ENCODE measurements around the gene ECEL1.
"Not testable (repeated sequence)": the region's sequence is repeated elsewhere in the genome, so short reads cannot be mapped to it uniquely, and the experiment has no call there.

The ECEL1 gene

DNA sequence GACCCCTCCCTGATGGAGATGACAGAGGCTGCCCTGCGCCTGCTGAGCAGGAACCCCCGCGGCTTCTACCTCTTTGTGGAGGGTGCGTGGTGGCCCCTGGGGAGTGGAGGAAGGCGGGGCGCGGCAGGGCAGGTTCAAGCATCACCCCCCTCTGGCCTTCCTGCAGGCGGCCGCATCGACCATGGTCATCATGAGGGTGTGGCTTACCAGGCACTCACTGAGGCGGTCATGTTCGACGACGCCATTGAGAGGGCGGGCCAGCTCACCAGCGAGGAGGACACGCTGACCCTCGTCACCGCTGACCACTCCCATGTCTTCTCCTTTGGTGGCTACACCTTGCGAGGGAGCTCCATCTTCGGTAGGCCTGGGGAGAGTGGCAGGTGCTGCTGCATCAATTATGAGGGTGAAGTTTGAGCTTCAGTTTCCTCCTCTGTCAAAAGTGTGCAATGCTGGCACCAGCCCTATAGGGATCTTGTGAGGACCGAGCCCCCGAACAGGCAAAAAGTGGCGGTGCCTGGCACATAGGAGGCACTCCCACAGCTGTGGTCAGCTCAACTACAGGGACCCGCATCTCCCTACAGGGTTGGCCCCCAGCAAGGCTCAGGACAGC, 29.5 kb downstream of the ECEL1 start:
- DNase-seq: no peak

DNA sequence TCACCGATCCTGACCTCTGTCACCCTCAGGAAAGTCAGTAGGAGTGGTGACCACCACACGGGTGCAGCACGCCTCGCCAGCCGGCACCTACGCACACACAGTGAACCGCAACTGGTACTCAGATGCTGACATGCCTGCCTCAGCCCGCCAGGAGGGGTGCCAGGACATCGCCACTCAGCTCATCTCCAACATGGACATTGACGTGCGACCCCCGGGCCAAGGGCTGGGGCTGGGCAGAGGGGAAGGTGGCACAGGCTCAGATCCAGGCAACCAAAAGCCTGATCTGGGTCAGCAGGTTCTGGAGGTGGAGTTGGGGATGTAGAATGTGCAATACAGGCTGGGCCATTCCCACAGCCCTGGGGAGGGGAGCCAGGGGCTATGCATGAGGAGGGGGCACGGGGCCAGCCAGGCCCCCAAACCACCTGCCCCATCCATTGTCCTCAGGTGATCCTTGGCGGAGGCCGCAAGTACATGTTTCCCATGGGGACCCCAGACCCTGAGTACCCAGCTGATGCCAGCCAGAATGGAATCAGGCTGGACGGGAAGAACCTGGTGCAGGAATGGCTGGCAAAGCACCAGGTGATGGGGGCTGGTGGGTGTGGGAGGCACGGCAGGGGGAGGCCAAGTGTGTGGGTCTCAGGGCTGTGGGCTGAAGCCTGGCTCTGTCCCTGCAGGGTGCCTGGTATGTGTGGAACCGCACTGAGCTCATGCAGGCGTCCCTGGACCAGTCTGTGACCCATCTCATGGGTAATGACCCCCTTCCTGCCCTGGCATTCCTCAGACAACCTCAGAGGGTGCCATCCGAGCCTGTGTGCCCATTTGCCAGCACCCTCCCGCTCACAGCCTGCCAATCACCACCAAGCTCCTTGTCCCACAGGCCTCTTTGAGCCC, 30.3 kb downstream of the ECEL1 start:
- no peak for DNase-seq

DNA sequence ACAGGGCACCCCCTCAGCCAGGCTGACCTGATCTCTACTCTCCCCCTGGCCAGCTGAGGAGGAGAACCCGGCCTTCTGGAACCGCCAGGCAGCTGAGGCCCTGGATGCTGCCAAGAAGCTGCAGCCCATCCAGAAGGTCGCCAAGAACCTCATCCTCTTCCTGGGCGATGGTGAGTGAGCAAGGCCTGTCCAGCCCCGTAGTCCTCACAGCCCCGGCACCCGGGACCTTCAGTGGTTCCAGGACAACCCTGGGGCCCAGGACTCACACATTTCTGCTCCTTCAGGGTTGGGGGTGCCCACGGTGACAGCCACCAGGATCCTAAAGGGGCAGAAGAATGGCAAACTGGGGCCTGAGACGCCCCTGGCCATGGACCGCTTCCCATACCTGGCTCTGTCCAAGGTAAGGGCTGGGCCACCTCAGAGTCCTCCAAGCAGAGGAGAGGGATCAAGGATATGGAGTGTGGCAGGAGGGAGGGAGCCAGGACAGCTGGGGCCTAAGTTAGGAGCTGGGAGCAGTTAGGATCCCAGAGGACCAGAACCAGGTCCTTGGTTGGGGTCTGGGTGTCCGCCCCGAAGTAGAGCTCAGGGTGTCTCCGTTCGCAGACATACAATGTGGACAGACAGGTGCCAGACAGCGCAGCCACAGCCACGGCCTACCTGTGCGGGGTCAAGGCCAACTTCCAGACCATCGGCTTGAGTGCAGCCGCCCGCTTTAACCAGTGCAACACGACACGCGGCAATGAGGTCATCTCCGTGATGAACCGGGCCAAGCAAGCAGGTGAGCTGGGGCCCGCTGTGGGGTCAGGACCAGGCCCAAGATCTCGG, 31.1 kb downstream of the ECEL1 start:
- DNase-seq: no peak

DNA sequence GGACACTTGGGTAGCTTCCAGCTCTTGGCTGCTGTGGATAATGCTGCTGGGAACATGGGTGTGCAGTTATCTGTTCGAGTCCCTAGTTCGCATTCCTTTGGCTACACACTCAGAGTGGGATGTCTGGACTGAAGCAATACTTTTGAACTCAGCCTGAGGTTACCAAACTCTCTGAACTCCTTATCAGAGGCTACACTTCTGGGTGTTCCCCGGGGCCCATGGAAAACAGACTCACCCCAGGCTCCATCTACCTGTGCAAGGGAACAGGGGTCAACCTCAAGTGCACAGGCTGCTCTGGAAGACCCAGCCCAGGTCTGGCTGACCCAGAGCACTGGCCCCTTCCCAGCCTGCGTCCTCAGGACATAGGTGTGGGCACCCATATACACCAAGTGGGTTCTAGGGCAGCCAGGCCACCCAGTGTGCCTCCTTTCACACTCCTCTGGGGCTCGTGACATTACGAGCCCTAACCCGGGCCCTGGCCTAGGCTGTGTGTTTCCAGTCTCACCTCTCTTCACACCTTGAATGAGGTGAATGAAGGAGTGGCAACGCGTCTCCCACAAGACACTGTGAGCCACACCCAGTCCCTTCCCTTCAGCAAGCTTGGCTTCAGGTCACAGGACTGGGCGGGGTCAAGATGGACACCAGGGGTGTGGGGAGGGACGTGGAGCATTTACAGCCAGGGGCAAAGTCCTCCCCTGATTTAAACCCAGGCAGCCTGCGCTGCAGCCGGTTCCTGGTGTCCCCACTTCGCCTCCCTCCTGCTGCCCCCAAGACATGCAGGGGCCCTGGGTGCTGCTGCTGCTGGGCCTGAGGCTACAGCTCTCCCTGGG, 32.0 kb downstream of the ECEL1 start, which contains the start of gene ALPI:
Gene ALPI, plus strand, starts transcription at position 728 of the 830 bp plus-strand sequence. Its CDS starts 47 bp downstream, at position 775.
- no peak for DNase-seq

DNA sequence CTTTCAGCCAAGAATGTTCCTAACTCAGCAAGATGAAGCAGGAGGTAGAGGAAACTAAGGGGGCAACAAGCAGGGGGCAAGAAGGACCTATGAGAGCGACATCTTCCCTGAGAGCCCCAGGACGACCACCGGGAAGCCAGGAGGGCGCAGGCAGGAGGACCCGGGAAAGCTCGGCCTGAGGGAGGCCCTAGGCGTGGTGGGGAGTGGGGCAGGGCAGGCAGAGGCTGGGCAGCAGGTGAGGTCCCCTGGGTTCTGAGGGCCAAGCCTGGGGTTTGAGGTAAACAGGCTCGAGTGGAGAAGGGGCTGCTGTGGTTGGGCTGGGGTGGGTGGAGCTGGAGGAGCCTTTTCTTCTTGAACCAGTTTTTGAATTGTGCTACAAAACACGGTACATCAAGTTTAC, 33.0 kb downstream of the ECEL1 start:
- no peak for DNase-seq

DNA sequence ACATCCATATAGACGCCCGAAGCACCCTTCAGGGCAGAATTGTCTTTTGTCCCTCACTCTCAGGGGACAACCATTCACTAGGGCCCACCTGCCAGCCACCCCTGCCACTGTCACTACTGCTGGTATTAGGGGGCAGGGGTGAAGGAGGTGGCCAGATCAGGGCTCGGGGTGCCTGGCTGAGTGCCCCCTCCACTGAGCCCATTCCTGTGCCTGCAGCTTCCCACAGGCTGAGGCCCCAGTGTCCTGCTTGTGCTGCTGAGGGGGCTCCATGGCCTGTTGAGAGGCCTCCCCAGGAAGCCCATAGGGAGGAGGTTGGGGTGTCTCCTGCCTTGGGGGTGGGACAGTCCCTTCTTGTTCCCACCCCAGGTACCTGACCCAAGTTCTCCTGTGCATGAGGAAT, 36.0 kb downstream of the ECEL1 start:
- DNase-seq: not testable (repeated sequence)

DNA sequence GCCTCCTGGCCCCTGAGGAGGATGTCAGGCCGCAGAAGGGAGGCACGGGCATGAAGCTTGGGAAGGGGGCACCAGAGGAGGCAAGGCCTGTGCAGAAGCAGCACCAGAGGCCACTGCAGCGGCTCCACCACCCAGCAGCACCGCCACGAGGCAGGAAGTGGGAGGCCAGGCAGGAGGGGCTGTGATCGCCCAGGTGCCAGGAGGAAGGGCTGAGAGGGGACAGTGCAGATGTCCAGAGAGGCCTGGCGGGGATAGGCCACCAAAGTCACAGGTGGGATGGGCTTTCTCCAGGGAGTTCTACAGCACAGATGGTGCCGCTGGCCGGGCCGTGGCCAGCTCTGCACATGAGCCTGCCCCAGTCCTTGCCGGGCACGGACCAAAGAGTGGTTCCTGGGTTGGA, 37.7 kb downstream of the ECEL1 start:
- peak; percentile 5 for DNase-seq

DNA sequence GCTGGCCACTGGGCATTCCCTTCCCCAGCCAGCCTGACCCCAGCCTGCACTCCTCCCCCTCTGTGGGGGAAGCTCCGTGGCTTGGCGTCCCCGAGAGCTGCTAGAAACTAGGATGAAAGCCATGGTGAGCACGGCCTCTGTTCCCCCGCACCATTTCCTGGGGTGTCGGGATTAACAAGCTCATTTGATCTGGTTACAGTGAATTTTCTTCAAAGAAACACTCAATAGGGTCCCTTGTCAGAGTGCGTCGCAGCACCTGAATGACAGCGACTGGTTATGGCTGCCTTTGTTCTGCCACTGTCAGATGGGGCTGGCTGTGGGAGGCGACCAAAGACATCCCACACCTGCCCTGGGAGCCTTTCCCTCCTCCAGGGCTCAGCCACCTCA, 39.3 kb downstream of the ECEL1 start:
- no peak for DNase-seq

DNA sequence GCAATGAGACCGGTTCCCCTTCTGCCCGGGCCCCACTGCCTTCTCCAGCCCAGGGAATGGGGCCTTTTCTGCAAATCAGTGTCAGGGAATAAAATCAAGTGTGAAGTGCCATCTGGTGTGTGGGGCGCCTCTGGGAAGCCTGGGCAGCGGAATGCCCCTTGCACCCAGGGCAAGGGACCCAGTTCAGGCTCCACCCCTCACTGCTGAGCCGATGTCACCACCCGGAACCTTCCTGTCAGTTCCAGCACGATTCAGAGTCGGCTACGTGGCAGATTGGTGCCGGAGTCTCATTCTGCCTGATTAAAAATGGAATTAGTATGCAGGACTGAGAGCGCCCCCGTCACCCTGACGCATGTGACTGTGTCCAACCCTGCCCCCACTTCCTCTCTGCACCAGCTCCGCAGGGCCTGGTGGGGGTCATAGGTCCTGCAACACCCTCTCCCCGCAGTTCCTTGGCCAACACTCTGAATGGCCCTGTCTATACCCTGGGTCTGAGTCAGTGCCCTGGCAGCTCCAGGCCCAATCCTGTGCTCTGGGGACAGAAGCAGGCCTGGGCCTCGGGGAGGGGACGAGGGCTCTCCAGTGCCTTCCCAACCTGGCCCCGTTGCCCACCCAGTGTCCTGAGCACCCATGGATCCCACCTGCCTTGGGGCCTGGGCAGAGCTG, 39.9 kb downstream of the ECEL1 start:
- no peak for DNase-seq

DNA sequence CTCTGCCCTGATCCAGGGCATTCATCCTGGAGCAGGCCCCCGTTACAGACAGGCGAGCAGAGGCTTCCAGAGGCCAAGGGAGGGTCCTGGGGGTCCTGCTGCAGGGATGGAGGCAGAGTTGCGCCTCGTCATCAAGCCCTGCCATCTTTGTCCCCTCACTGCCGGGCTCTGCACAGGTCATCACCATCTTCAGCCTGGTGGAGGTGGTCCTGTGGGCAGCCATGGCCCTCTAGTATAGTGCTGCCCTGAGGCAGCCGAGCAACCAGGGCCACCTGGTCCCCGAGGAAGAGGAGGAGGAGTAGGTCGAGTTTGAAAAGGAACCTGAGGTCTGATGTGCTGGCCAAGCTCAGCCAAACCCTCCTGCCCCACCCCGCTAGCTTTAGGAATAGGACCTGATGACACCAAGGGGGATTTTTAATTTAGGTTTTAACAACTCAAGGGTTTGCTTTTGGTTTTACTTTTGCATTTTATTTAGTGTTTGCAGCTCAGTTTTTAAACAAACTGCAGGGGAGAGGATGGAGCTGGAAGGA, 40.5 kb downstream of the ECEL1 start:
- DNase-seq: no peak

DNA sequence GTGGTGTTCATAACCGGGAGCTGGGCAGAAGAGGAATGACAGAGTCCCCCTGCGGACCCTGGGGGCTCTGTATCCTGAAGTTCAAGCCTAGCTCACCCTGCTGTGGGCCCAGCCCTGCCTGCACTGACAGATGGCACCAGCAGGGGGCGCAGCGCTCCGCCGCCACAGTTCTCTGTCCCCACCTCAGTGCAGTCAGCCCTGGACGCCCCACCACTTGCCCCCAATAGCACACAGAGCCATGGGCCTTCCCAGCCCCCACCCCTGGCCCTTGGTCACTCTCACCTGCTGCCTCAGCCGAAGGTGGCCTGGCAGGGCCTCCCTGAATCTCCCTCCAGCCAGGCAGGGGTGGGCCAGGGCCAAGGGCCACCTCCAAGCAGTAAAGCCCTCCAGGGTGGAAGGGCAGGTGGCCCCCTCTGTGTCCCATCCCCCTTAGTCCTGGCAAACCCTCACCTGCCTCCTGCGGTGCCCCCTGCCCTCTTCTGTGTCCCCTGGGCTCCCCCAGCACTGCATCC, 41.3 kb downstream of the ECEL1 start:
- DNase-seq: not testable (repeated sequence)

DNA sequence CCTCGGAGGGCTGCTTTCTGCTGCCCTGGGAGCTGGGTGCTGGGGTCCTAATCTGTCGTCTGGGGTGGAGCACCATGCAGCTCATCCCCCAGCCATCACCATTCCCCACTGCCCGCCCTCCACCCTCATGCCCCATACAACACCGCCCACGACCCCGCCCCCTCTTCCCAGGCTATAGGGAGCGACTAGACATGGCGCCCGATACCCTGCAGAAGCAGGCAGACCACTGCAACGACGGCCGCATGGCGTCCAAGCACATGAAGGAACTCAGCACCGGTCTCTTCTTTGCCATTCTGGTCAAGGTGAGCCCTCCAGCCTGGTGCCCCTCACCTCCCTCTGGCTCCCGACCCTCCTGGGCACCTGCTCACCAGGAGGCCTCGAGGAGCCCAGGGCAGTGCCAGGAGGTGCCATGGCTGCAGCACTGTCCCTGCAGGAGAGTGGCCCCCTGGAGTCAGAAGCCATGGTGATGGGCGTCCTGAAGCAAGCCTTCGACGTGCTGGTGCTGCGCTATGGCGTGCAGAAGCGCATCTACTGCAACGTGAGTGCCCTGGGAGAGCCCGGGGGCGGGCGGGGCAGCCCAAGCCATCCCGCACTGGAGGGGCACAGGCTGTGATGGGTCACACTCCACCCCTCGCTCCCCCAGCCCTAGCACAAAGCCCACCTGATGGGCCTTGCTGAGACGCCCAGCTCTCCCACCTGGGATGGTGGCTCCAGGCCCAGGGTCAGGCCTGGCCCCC, 42.3 kb downstream of the ECEL1 start:
- DNase-seq: not testable (repeated sequence)

DNA sequence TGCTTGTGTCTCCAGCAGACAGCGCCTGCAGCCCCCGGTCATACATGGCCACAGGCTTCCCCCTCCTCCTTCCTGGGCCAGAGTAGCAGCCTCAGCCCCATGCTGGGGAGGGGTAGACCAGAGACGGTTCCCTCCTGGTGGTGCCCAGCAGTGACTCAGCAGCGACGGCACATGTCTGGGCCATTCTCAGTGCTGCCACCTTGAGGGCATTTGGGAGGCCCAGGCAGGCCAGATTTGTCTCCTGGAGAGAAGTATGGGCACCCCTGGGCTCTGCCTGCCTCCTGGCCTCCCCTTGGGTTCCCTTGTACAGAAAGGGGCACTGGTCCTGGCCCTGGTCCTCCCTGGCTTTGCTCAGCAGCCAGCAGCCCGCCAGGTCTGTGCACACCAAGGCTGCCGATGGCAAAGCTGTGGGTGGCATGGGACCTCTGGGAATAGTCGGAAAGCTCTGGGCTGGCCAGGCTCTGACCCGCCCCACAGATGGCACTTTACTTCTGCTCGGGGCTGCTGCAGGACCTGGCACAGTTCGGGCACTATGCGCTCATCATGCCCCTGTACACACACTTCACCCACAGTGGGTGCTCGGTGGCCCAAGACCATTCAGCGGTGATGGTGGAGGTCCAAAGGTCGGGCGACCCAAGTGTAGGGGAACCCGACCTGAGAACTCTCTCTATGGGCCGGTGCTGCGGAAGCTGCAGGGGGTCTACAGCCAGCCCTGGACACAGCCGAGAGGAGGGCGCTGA, 43.1 kb downstream of the ECEL1 start:
- peak; percentile 57 for DNase-seq

DNA sequence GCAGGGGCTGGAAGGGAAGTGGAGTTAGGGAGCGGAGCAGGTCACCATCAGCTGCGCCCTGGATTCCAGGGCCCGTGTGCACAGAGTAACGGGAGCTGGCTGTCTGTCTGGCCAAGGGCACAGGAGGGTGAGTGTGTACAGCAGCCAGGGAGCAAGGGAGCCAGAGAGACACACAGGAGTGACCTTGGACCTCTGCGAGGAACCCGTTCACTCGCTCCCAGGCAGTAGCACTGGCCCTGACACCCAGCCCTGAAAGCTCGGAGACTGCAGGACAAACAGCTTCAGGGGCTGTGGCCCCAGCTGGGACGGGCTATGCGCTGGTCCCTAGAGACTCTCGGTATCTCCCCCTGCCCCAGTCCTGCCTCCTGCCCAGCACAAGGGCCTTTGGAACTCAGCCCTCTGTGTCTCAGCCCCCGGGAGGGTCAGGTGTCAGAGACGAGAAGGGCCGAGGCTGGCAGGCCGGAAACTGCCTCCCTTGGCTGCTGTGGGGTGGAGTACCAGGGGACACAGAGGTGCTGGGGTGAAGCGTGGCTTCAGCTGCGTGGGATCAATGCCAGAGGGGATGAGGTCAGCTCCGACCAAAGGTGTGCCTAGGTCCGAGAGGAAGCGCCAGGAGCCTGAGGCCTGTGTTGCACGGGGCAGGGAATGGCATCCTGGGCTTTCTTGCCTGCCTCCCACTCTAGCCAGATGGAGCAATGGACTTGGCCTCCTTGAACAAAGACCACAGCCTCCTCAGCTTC, 43.8 kb downstream of the ECEL1 start:
- not testable (repeated sequence) for DNase-seq

DNA sequence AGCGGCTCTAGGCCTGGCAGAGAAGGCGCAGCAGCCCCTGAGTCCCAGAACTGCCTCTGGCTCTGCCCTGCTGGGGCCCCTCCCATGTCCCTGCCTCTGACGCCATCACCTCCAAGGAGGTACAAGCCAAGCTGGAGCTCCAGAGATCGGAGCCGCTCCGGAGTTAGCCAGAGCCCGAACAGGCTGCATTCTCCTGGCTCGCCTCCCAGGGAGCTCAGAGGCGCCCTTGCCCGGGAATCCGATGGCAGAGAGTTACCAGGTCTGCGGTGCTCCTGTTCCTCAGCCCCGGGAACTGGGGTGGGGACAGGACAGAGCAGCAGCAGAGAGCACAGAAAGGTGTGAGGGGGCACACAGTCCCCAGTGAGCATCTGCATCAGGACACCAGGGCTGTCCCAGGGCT, 44.6 kb downstream of the ECEL1 start:
- not testable (repeated sequence) for DNase-seq

DNA sequence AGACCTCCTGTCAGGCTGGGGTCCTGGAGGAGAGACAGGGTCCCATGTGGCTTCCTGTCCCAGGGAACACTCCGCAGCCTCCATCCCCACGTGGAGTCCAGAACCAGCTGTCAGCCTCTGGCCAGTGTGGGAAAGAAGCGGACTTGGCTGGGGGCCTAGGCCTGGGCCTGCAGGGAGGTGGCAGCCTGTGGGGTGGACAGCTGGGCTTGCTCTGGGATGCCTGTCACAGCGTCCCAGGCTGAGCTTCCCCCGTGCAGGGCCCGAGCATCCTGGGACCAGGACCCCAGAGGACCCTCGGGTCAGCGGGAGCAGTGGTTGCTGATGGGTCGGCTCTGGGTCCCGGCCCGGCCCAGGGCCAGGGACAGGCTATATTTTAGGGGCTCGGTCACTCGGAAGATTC, 45.2 kb downstream of the ECEL1 start:
- DNase-seq: not testable (repeated sequence)

DNA sequence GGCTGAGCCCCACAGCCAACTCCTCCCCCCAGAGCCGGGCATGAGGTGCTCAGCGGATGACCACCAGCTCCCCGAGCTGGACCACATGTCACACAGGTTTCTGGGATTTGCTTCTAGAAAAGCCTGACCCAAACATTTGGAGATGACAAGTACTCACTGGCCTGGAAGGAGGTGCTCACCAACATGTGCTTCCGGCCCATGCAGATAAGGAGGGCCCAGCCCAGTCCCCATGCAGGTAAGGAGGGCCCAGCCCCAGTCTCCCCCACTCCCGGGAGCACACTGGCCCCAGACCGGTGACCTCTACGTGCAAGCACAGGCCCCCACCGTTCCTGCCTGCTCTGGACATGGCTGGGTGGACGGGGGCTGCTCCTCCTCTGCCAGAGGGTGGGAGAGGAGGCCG, 45.7 kb downstream of the ECEL1 start:
- DNase-seq: not testable (repeated sequence)

DNA sequence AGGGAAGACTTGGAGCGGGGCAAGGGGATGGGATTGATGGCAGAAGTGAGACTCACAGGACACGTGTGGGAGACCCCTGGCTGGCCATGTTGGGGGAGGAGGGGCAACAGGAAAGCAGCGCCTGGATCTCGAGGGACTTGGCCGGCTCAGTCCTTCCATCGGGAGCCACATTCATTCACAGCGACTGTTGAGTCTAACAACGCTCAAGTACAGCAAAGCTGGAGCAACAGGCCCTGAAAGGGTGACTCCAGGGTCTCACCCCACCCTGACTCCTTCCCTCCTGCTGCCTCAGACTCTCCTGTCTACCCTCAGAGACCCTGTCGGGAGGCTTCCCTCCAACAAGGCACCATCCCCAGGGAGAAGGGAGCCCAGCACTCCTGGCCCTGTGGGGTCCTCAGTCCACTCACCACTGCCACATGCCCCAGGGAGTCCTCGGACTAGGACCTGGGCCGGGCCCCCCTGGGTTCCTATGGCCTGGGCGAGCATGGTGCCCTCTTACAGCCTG, 46.4 kb downstream of the ECEL1 start:
- no peak for DNase-seq
